Esophagus muscularis mucosa (tissue), 4 donors: ENCODE measurements around the gene CEP44. TPM values are rescaled to one million over a fixed set of nuclear protein-coding genes. Genes with fewer than 3 reads are reported as not detected.

Experiments used
- DNase-seq: peaks from one replicate; pipeline ENCODE4 v3.0.0-alpha.2; 2017; ENCODE audit errors: extremely low spot score
- H3K27ac ChIP-seq, 4 donors: fragments of 200-600 bp; sonication (generic); replicated peaks in 1 of 4; 1 replicate in 3 of 4; 2 replicates in 1 of 4; pipeline ENCODE4 v1.5.1; 2016 to 2019; ENCODE audit warnings: mild to moderate bottlenecking in 1 of 4
- H3K27me3 ChIP-seq, 4 donors: fragments of 200-600 bp; sonication (generic); one replicate each; pipeline versions ENCODE4 v1.5.1 to v1.6.0; 2016 to 2019
- H3K36me3 ChIP-seq, 4 donors: fragments of 200-600 bp; sonication (generic); one replicate each; pipeline ENCODE4 v1.5.1; 2016 to 2019
- H3K4me1 ChIP-seq, 4 donors: fragments of 200-600 bp; sonication (generic); one replicate each; pipeline ENCODE4 v1.5.1; 2016 to 2019
- H3K4me3 ChIP-seq, 4 donors: fragments of 200-600 bp; sonication (generic); 1 replicate in 2 of 4; 2 replicates in 2 of 4; pipeline ENCODE4 v1.5.1; 2016 to 2019; ENCODE audit warnings: mild to moderate bottlenecking in 4 of 4, moderate library complexity in 1 of 4
- H3K9me3 ChIP-seq, 4 donors: fragments of 200-600 bp; sonication (generic); 1 replicate in 3 of 4; 2 replicates in 1 of 4; pipeline ENCODE4 v1.5.1; 2016 to 2019
- CTCF ChIP-seq, 3 experiments: fragments of 200-600 bp in 2 of 3; fragments of 450-650 bp in 1 of 3; sonication (generic) in 2 of 3; IDR thresholded peaks; one replicate each; pipeline ENCODE4 v1.5.1; 2017 to 2019; ENCODE audit warnings: antibody characterized with exemption in 3 of 3, mild to moderate bottlenecking in 2 of 3, moderate library complexity in 1 of 3
- EP300 ChIP-seq: sonication (generic); formaldehyde crosslinking; IDR thresholded peaks from one replicate; pipeline ENCODE4 v1.6.1; 2017; ENCODE audit warnings: antibody characterized with exemption
- POLR2A ChIP-seq: fragments of 450-650 bp; IDR thresholded peaks from one replicate; pipeline ENCODE4 v1.6.1; 2017; ENCODE audit warnings: antibody characterized with exemption, moderate library complexity, mild to moderate bottlenecking, low read depth
- POLR2AphosphoS5 ChIP-seq, 2 donors: sonication (generic); formaldehyde crosslinking; IDR thresholded peaks; one replicate each; pipeline ENCODE4 v1.6.1; 2017; ENCODE audit warnings: antibody characterized with exemption in 2 of 2
- WGBS: methylation state at CpG from one replicate; pipeline ENCODE4 v1.1.5; 2018; 5-methylcytosine and 5-hydroxymethylcytosine counted together
- intact Hi-C: fragments of 100-400 bp; cut with DNase I; formaldehyde crosslinking; loops from one replicate; pipeline ENCODE4 v1.15.1; 2023
- total RNA-seq, 4 donors: library from RNA; depleted of rRNA; stranded (reverse); fragments of >200 nt; gene quantifications; one replicate each; pipeline versions ENCODE4 v1.1.0 to v1.2.1, GENCODE V29; 2016

Gene CEP44
- total RNA-seq, 4 donors from 2014 or later: 8.1 to 15.8 (median 11.5) TPM

GRCh38 chr4:174304664-174305063 lies 21.0 kb downstream of the CEP44 start:
- H3K27me3 ChIP-seq: no peaks in the 10 kb centered on the region
- no peak overlapping the region for H3K4me3 ChIP-seq
- TF ChIP-seq CTCF (IDR thresholded peaks at IDR 0.05) (no peak), POLR2A (no peak), EP300 (no peak), POLR2AphosphoS5 (IDR thresholded peaks at IDR 0.05) (no peak)
- no peak overlapping the region for H3K27ac ChIP-seq
- H3K9me3 ChIP-seq: no peaks in the 10 kb centered on the region
- no peak for DNase-seq
- intact Hi-C loops: no loop called here
- peaks cover 8 to 85% (median 46%) of the 10 kb centered on the region in 4 donors for H3K36me3 ChIP-seq
- no peaks in the 10 kb centered on the region for H3K4me1 ChIP-seq
- 97% methylated on average over 1 of the region's 1 CpG for WGBS

GRCh38 chr4:174305961-174306360 lies 22.2 kb downstream of the CEP44 start:
- DNase-seq: no peak

GRCh38 chr4:174307694-174308093 lies 24.0 kb downstream of the CEP44 start:
- H3K9me3 ChIP-seq: no peaks in the 10 kb centered on the region
- peaks cover 8 to 86% (median 49%) of the 10 kb centered on the region in 4 donors for H3K36me3 ChIP-seq
- TF ChIP-seq EP300 (no peak), POLR2AphosphoS5 (IDR thresholded peaks at IDR 0.05) (no peak), POLR2A (no peak), CTCF (IDR thresholded peaks at IDR 0.05) (no peak)
- 93% methylated on average over 4 of the region's 4 CpGs for WGBS
- DNase-seq: no peak
- intact Hi-C loops: no loop called here
- H3K27me3 ChIP-seq: no peaks in the 10 kb centered on the region
- no peak overlapping the region for H3K4me3 ChIP-seq
- H3K4me1 ChIP-seq: no peaks in the 10 kb centered on the region
- no peak overlapping the region for H3K27ac ChIP-seq

More at GRCh38 chr4:174305961-174306360, 22.2 kb downstream of the CEP44 start:
- TF ChIP-seq CTCF (IDR thresholded peaks at IDR 0.05): no peak
- no peak for TF ChIP-seq POLR2A
- TF ChIP-seq POLR2AphosphoS5 (IDR thresholded peaks at IDR 0.05): no peak
- TF ChIP-seq EP300: no peak
- intact Hi-C loops: no loop called here
- Histone ChIP-seq H3K4me1 (no peaks in the 10 kb centered on the region), H3K27me3 (no peaks in the 10 kb centered on the region), H3K9me3 (no peaks in the 10 kb centered on the region), H3K4me3 (no peak overlapping the region), H3K27ac (no peak overlapping the region), H3K36me3 (peaks cover 8 to 85% (median 47%) of the 10 kb centered on the region in 4 donors)
- 97% methylated on average over 3 of the region's 3 CpGs for WGBS

- intact Hi-C loops: no loop called here
- no peak for TF ChIP-seq EP300
- TF ChIP-seq POLR2A: no peak
- TF ChIP-seq CTCF (IDR thresholded peaks at IDR 0.05): no peak
- no peak for TF ChIP-seq POLR2AphosphoS5 (IDR thresholded peaks at IDR 0.05)
- Histone ChIP-seq H3K4me3 (no peak overlapping the region), H3K27ac (no peak overlapping the region), H3K36me3 (peaks cover 4 to 65% (median 29%) of the 10 kb centered on the region in 4 donors), H3K4me1 (no peaks in the 10 kb centered on the region), H3K27me3 (no peaks in the 10 kb centered on the region), H3K9me3 (no peaks in the 10 kb centered on the region)
- 95% methylated on average over 3 of the region's 3 CpGs for WGBS
- DNase-seq: no peak
These were observed 29.3 kb downstream of the CEP44 start for GRCh38 chr4:174312993-174313392.

GRCh38 chr4:174314274-174314673 lies 30.6 kb downstream of the CEP44 start:
- intact Hi-C loops: no loop called here
- H3K4me3 ChIP-seq: no peak overlapping the region
- no peaks in the 10 kb centered on the region for H3K9me3 ChIP-seq
- H3K4me1 ChIP-seq: no peaks in the 10 kb centered on the region
- no peak for TF ChIP-seq POLR2AphosphoS5 (IDR thresholded peaks at IDR 0.05)
- H3K27ac ChIP-seq: no peak overlapping the region
- WGBS: 94% methylated on average over 3 of the region's 3 CpGs
- H3K36me3 ChIP-seq: peaks cover 4 to 55% (median 27%) of the 10 kb centered on the region in 4 donors
- no peak for DNase-seq
- H3K27me3 ChIP-seq: no peaks in the 10 kb centered on the region
